K562 (cell line): ENCODE measurements around the gene DNER. TPM values are rescaled to one million over a fixed set of nuclear protein-coding genes. Genes with fewer than 3 reads are reported as not detected.

Experiments
- ATAC-seq: fragments of 200-7000 bp; cut with Tn5 transposase; 3 replicates; pipeline ENCODE4 v1.9.1; 2020; ENCODE audit warnings: moderate library complexity
- BruUV-seq: library from RNA; stranded (reverse); fragments of 400-500 nt; replicated peaks from 2 replicates; lab custom pipeline; 2021; lab: Mats Ljungman, UMichigan
- CTCF ChIA-PET: fragments of 300-600 bp; formaldehyde crosslinking; extraction: SDS; loops from one replicate; lab custom pipeline; 2021; ENCODE audit warnings: low intra/inter-chr PET ratio; lab: Yijun Ruan, JAX
- POLR2A ChIA-PET: fragments of 300-600, 350-650 bp; sonication (Branson Sonifier 250); formaldehyde crosslinking; extraction: SDS; loops from one replicate; lab custom pipeline; 2021; ENCODE audit warnings: antibody characterized with exemption, inconsistent platforms; lab: Yijun Ruan, JAX
- DNase-seq, 4 experiments: peaks; one replicate each; pipeline versions ENCODE4 v3.0.0 to v3.0.0-alpha.2; 2011 to 2018; ENCODE audit warnings: low spot score in 3 of 4, mixed read lengths in 3 of 4; ENCODE audit errors: extremely low read depth in 1 of 4
- FAIRE-seq: peaks from 2 replicates; lab custom pipeline; 2011; peaks lifted over from hg19 to GRCh38; lab: Jason Lieb, UNC
- H2AFZ ChIP-seq: 2 replicates; pipeline ENCODE4 v1.6.0; 2011; ENCODE audit warnings: low read depth, low read length, control low read depth, inconsistent platforms
- H3K27ac ChIP-seq: fragments of 200-600 bp; 3 replicates; pipeline ENCODE4 v1.8.0; 2011; ENCODE audit warnings: low read depth, mild to moderate bottlenecking, control low read depth, inconsistent platforms, low read length, moderate library complexity, mixed read lengths; ENCODE audit errors: extremely low read depth
- H3K27me3 ChIP-seq, 2 experiments: fragments of 300-600 bp in 1 of 2; 2 replicates in 1 of 2; 3 replicates in 1 of 2; pipeline versions ENCODE4 v1.6.0 to v1.8.0; 2011; ENCODE audit warnings: inconsistent platforms in 2 of 2, low read length in 2 of 2, mild to moderate bottlenecking in 1 of 2, mixed read lengths in 1 of 2, moderate library complexity in 1 of 2; ENCODE audit not compliant: control insufficient read depth in 2 of 2, insufficient read depth in 2 of 2
- H3K36me3 ChIP-seq: fragments of 300-600 bp; 3 replicates; pipeline ENCODE4 v1.8.0; 2011; ENCODE audit warnings: mild to moderate bottlenecking, low read length, inconsistent platforms; ENCODE audit not compliant: control insufficient read depth, insufficient read depth
- H3K4me1 ChIP-seq, 2 experiments: fragments of 200-600 bp in 1 of 2; replicated peaks in 1 of 2; 2 replicates in 1 of 2; 3 replicates in 1 of 2; pipeline versions ENCODE4 v1.5.1 to v1.8.0; 2011; ENCODE audit warnings: inconsistent platforms in 2 of 2, low read length in 2 of 2, mild to moderate bottlenecking in 1 of 2, mixed read lengths in 1 of 2, moderate library complexity in 1 of 2; ENCODE audit not compliant: control insufficient read depth in 2 of 2, insufficient read depth in 2 of 2
- H3K4me2 ChIP-seq: 2 replicates; pipeline ENCODE4 v1.6.1; 2011; ENCODE audit warnings: low read length, control low read depth, inconsistent platforms, mixed read lengths; ENCODE audit not compliant: insufficient read depth
- H3K4me3 ChIP-seq: fragments of 200-600 bp; sonication (generic), shearing (Covaris generic); 2 replicates; pipeline ENCODE4 v1.5.1; 2016; ENCODE audit warnings: control low read depth, inconsistent platforms
- H3K79me2 ChIP-seq: fragments of 200-600 bp; 3 replicates; pipeline ENCODE4 v1.8.0; 2011; ENCODE audit warnings: low read length, inconsistent platforms; ENCODE audit not compliant: control insufficient read depth, insufficient read depth
- H3K9ac ChIP-seq, 2 experiments: 2 replicates each; pipeline versions ENCODE4 v1.6.0 to v1.6.1; 2011; ENCODE audit warnings: low read depth in 2 of 2, low read length in 2 of 2, control low read depth in 1 of 2, inconsistent platforms in 1 of 2, mild to moderate bottlenecking in 1 of 2, mixed read lengths in 1 of 2; ENCODE audit not compliant: insufficient read depth in 1 of 2
- H3K9me1 ChIP-seq: one replicate; pipeline ENCODE4 v1.6.0; 2011; ENCODE audit warnings: inconsistent platforms, mild to moderate bottlenecking, low read length, moderate library complexity; ENCODE audit not compliant: control insufficient read depth, insufficient read depth
- H3K9me3 ChIP-seq: replicated peaks from 2 replicates; pipeline ENCODE4 v1.5.1; 2011; ENCODE audit warnings: low read depth, low read length, inconsistent platforms; ENCODE audit not compliant: control insufficient read depth, insufficient read depth
- H4K20me1 ChIP-seq: replicated peaks from 2 replicates; pipeline ENCODE4 v1.6.1; 2011; ENCODE audit warnings: low read length, inconsistent platforms, mixed read lengths; ENCODE audit not compliant: control insufficient read depth, insufficient read depth
- CAMTA2 ChIP-seq: fragments of 250-450 bp; sonication (Bioruptor Pico); conservative IDR thresholded peaks from 2 replicates; pipeline ENCODE4 v1.5.1; 2022
- POLR2AphosphoS5 ChIP-seq: IDR thresholded peaks from 2 replicates; pipeline ENCODE4 v1.6.1; 2011; ENCODE audit warnings: mild to moderate bottlenecking, low read depth, low read length, moderate library complexity; ENCODE audit not compliant: control insufficient read depth, insufficient read depth
- RBM17 ChIP-seq: fragments of 200-400 bp; formaldehyde crosslinking; IDR thresholded peaks from 2 replicates; pipeline ENCODE4 v1.6.1; 2017; ENCODE audit warnings: low read depth, mild to moderate bottlenecking, low read length, borderline replicate concordance
- RBM39 ChIP-seq: fragments of 200-400 bp; formaldehyde crosslinking; optimal IDR thresholded peaks from 2 replicates; pipeline ENCODE3; 2018; ENCODE audit warnings: low read depth, low read length
- RERE ChIP-seq: sonication (generic); formaldehyde crosslinking; IDR thresholded peaks from 2 replicates; pipeline ENCODE4 v1.8.0; 2023; ENCODE audit warnings: missing genetic modification reagents, mild to moderate bottlenecking, borderline replicate concordance
- SOX6 ChIP-seq: fragments of 450-650 bp; IDR thresholded peaks from 2 replicates; pipeline ENCODE4 v1.6.1; 2014; ENCODE audit warnings: mild to moderate bottlenecking
- TCF7 ChIP-seq: sonication (generic); IDR thresholded peaks from 2 replicates; pipeline ENCODE4 v1.6.1; 2016; ENCODE audit warnings: antibody characterized with exemption, borderline replicate concordance
- ZNF197 ChIP-seq: fragments of 200-800 bp; sonication (Bioruptor generic); IDR thresholded peaks from 2 replicates; pipeline ENCODE4 v1.6.1; 2016; ENCODE audit warnings: low read depth, missing genetic modification characterization, missing compliant biosample characterization
- ZNF23 ChIP-seq: fragments of 250-450 bp; sonication (Bioruptor Pico); IDR thresholded peaks from 2 replicates; pipeline ENCODE4 v1.4.0; 2020; ENCODE audit warnings: mild to moderate bottlenecking
- ZNF695 ChIP-seq: fragments of 450-650 bp; formaldehyde crosslinking; IDR thresholded peaks from 2 replicates; pipeline ENCODE4 v1.4.0; 2020; ENCODE audit warnings: mild to moderate bottlenecking, moderate library complexity
- WGBS: fragments of 100-300 bp; shearing (Covaris generic); methylation state at CpG from one replicate; pipeline ENCODE4 v1.1.6; 2016; ENCODE audit warnings: low coverage, mixed read lengths; ENCODE audit not compliant: insufficient coverage; ENCODE audit errors: missing lambda C conversion rate; 5-methylcytosine and 5-hydroxymethylcytosine counted together
- in situ Hi-C: fragments of 300-500 bp; cut with MboI; formaldehyde crosslinking; loops from 4 replicates; pipeline ENCODE4 v1.15.0; 2018; ENCODE audit warnings: inconsistent platforms, mixed read lengths
- intact Hi-C: fragments of 100-400 bp; cut with micrococcal nuclease; formaldehyde crosslinking; loops from 2 replicates; pipeline ENCODE4 v1.14.2; 2022
- polyA plus RNA-seq, 8 experiments: library from polyadenylated mRNA; depleted of rRNA in 4 of 8; stranded (reverse) in 5 of 8; unstranded in 3 of 8; fragments of >200 nt; fragmentation: Nextera tagmentation in 2 of 8; fragmentation: Illumina TruSeq in 1 of 8; extraction: Ambion mirVana in 2 of 8; extraction: Trizol in 1 of 8; gene quantifications; 2 replicates each; pipeline versions ENCODE4 v1.2.1 to v1.2.3, GENCODE V29; 2011 to 2014; ENCODE audit warnings: inconsistent platforms in 1 of 8, missing spikeins in 1 of 8
- total RNA-seq, 7 experiments: library from RNA; depleted of rRNA in 6 of 7; stranded (reverse); fragments of >200 nt in 6 of 7; fragmentation: Illumina TruSeq in 2 of 7; extraction: Trizol in 2 of 7; gene quantifications; 2 replicates each; pipeline versions ENCODE4 v1.2.1 to v1.2.3, GENCODE V29; 2011 to 2021; ENCODE audit warnings: low replicate concordance in 1 of 7

DNER gene
- total and polyA plus RNA-seq, 9 of the 15 experiments (the other 6 are each of a cell fraction or from before 2014, with no cell fraction given): not detected

GRCh38 chr2:229429589-229429988 is 284.8 kb downstream of the DNER start:
- Histone ChIP-seq H3K27me3 (no peaks in the 10 kb centered on the region), H2AFZ (no peak overlapping the region), H3K4me3 (no peak overlapping the region), H3K9me1 (no peaks in the 10 kb centered on the region), H3K9ac (no peak overlapping the region), H3K27ac (no peak overlapping the region), H3K79me2 (no peaks in the 10 kb centered on the region), H3K9me3 (no peaks in the 10 kb centered on the region), H3K36me3 (no peaks in the 10 kb centered on the region), H3K4me2 (no peak overlapping the region), H4K20me1 (no peaks in the 10 kb centered on the region), H3K4me1 (no peaks in the 10 kb centered on the region)
- WGBS: 0% methylated on average over 5 of the region's 5 CpGs
- DNase-seq: no peak
- in situ Hi-C loops: no loop called here
- ChIA-PET POLR2A (interaction anchor here (0.6 kb wide), 1 partner anchor 12 kb away, joined by 3 read pairs; no protein-coding TSS in a partner anchor), CTCF (no interaction called here)
- BruUV-seq: no TSS peak
- ATAC-seq: no peak
- intact Hi-C loops: no loop called here
- TF ChIP-seq POLR2AphosphoS5 (no peak), ZNF23 (no peak)
- FAIRE-seq: no peak

- H3K27ac ChIP-seq: no peak overlapping the region
- ATAC-seq: no peak
- no peaks in the 10 kb centered on the region for H3K9me3 ChIP-seq
- intact Hi-C loops: no loop called here
- POLR2A ChIA-PET: no interaction called here
- no peaks in the 10 kb centered on the region for H3K9me1 ChIP-seq
- H3K79me2 ChIP-seq: no peaks in the 10 kb centered on the region
- in situ Hi-C loops: no loop called here
- no peak overlapping the region for H3K4me3 ChIP-seq
- FAIRE-seq: no peak
- CTCF ChIA-PET: no interaction called here
- no TSS peak for BruUV-seq
- no peaks in the 10 kb centered on the region for H3K4me1 ChIP-seq
- DNase-seq: no peak
- no peak overlapping the region for H3K9ac ChIP-seq
- no peak overlapping the region for H3K4me2 ChIP-seq
- no peak overlapping the region for H2AFZ ChIP-seq
- no peaks in the 10 kb centered on the region for H3K36me3 ChIP-seq
- no peaks in the 10 kb centered on the region for H3K27me3 ChIP-seq
- WGBS: 6% methylated on average over 3 of the region's 6 CpGs
- H4K20me1 ChIP-seq: no peaks in the 10 kb centered on the region
- TF ChIP-seq SOX6: no peak
- no peak for TF ChIP-seq TCF7
- TF ChIP-seq ZNF197: no peak
- no peak for TF ChIP-seq RBM39
- TF ChIP-seq CAMTA2 (CRISPR knock-in tag): no peak
- TF ChIP-seq RERE: no peak
- no peak for TF ChIP-seq RBM17
- TF ChIP-seq ZNF695 (CRISPR knock-in tag): no peak
Measured at GRCh38 chr2:229426464-229426863, 287.9 kb downstream of the DNER start.
